DND-41 (cell line): Measurements from ENCODE around the gene POLR2B.

Source experiments
- EZH2 ChIP-seq: IDR thresholded peaks from 3 replicates; pipeline ENCODE4 v1.6.1; 2012; ENCODE audit warnings: borderline replicate concordance, low read depth, mild to moderate bottlenecking, moderate library complexity, low read length, inconsistent platforms; ENCODE audit not compliant: severe bottlenecking
- TF ChIP-seq, protein P1 (sequence below): IDR thresholded peaks from 2 replicates; pipeline ENCODE4 v1.5.1; 2012; ENCODE audit warnings: borderline replicate concordance, low read length, moderate library complexity, mild to moderate bottlenecking; ENCODE audit not compliant: poor library complexity, severe bottlenecking; ENCODE audit errors: extremely low read depth

DNA sequence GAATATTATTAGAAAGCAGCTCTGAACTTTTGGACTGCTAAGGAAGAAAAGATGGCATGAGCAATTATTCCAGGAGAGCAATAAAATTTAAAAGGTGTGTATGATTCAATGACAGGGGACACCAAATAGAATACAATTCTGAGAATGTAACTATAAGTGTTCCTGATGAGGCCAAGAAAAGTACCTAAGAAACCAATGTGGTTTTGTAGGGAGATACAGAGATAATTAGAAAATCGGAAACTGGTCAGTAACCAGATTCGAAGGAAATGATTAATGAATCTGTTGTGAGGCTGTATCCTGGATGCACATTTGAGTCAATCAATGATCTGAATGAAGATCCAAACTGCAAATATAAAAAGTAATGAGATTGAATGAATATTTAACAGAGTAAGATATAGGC, 7.3 kb upstream of the POLR2B start:
- TF ChIP-seq, protein P1, sequence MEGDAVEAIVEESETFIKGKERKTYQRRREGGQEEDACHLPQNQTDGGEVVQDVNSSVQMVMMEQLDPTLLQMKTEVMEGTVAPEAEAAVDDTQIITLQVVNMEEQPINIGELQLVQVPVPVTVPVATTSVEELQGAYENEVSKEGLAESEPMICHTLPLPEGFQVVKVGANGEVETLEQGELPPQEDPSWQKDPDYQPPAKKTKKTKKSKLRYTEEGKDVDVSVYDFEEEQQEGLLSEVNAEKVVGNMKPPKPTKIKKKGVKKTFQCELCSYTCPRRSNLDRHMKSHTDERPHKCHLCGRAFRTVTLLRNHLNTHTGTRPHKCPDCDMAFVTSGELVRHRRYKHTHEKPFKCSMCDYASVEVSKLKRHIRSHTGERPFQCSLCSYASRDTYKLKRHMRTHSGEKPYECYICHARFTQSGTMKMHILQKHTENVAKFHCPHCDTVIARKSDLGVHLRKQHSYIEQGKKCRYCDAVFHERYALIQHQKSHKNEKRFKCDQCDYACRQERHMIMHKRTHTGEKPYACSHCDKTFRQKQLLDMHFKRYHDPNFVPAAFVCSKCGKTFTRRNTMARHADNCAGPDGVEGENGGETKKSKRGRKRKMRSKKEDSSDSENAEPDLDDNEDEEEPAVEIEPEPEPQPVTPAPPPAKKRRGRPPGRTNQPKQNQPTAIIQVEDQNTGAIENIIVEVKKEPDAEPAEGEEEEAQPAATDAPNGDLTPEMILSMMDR, result no peak
- TF ChIP-seq EZH2, result no peak
